Neural progenitor cell (in vitro differentiated cells): ENCODE data around the gene FAIM. TPM values are rescaled to one million over a fixed set of nuclear protein-coding genes. Genes with fewer than 3 reads are reported as not detected.

ENCODE experiments used
- DNase-seq: peaks from one replicate; pipeline ENCODE4 v3.0.0-alpha.2; 2016; ENCODE audit warnings: low spot score
- H2AFZ ChIP-seq: fragments of 200-600 bp; sonication (generic); replicated peaks from 2 replicates; pipeline ENCODE4 v1.6.1; 2016; ENCODE audit warnings: antibody characterized with exemption
- H3F3A ChIP-seq: fragments of 200-600 bp; sonication (generic); 2 replicates; pipeline ENCODE4 v1.6.1; 2016; ENCODE audit warnings: antibody characterized with exemption, low read depth
- H3K27ac ChIP-seq: fragments of 200-600 bp; sonication (generic); 2 replicates; pipeline ENCODE4 v1.5.1; 2016; ENCODE audit warnings: mild to moderate bottlenecking
- H3K27me3 ChIP-seq: fragments of 200-600 bp; sonication (generic); 2 replicates; pipeline ENCODE4 v1.6.1; 2016; ENCODE audit warnings: mild to moderate bottlenecking, moderate library complexity
- H3K36me3 ChIP-seq: fragments of 200-600 bp; sonication (generic); 2 replicates; pipeline ENCODE4 v1.5.1; 2016
- H3K4me1 ChIP-seq: fragments of 200-600 bp; sonication (generic); 2 replicates; pipeline ENCODE4 v1.6.1; 2016; ENCODE audit warnings: mixed run types
- H3K4me2 ChIP-seq: fragments of 200-600 bp; sonication (generic); 2 replicates; pipeline ENCODE4 v1.6.1; 2016
- H3K4me3 ChIP-seq: fragments of 200-600 bp; sonication (generic); 2 replicates; pipeline ENCODE4 v1.5.1; 2016
- H3K79me2 ChIP-seq: fragments of 200-600 bp; sonication (generic); 2 replicates; pipeline ENCODE4 v1.6.1; 2016; ENCODE audit warnings: low read depth
- H3K9ac ChIP-seq: fragments of 200-600 bp; sonication (generic); 2 replicates; pipeline ENCODE4 v1.6.1; 2016
- H3K9me3 ChIP-seq: fragments of 200-600 bp; sonication (generic); 2 replicates; pipeline ENCODE4 v1.5.1; 2016; ENCODE audit warnings: low read depth
- H4K20me1 ChIP-seq: fragments of 200-600 bp; sonication (generic); 2 replicates; pipeline ENCODE4 v1.6.1; 2016; ENCODE audit warnings: low read depth
- H3K27ac Mint-ChIP-seq: 3 replicates; pipeline ENCODE4 v1.8.0; 2021; ENCODE audit warnings: mixed read lengths
- H3K27me3 Mint-ChIP-seq: 2 replicates; pipeline ENCODE4 v1.8.0; 2022; ENCODE audit warnings: low read depth, mild to moderate bottlenecking, inconsistent platforms, moderate library complexity, mixed read lengths; ENCODE audit not compliant: insufficient read depth
- H3K36me3 Mint-ChIP-seq: 3 replicates; pipeline ENCODE4 v1.8.0; 2021; ENCODE audit warnings: mixed read lengths
- H3K4me1 Mint-ChIP-seq: 3 replicates; pipeline ENCODE4 v1.8.0; 2021; ENCODE audit warnings: mixed read lengths
- H3K4me3 Mint-ChIP-seq: 3 replicates; pipeline ENCODE4 v1.8.0; 2021; ENCODE audit warnings: mild to moderate bottlenecking, moderate library complexity, mixed read lengths
- H3K9me3 Mint-ChIP-seq: 3 replicates; pipeline ENCODE4 v1.8.0; 2020; ENCODE audit warnings: mixed read lengths
- CTCF ChIP-seq: fragments of 200-600 bp; sonication (generic); IDR thresholded peaks from 2 replicates; pipeline ENCODE4 v1.5.1; 2017; ENCODE audit warnings: antibody characterized with exemption, mild to moderate bottlenecking
- EZH2 ChIP-seq: fragments of 200-600 bp; sonication (generic); IDR thresholded peaks from 2 replicates; pipeline ENCODE4 v1.6.1; 2017; ENCODE audit warnings: antibody characterized with exemption, mild to moderate bottlenecking, moderate library complexity
- EZH2phosphoT487 ChIP-seq: fragments of 200-600 bp; sonication (generic); IDR thresholded peaks from 2 replicates; pipeline ENCODE4 v1.6.1; 2017; ENCODE audit warnings: antibody characterized with exemption
- total RNA-seq: library from RNA; depleted of rRNA; stranded (reverse); fragments of >200 nt; gene quantifications from 2 replicates; pipeline ENCODE4 v1.2.3, GENCODE V29; 2015; ENCODE audit warnings: low replicate concordance

FAIM gene
- total RNA-seq, 1 donor from 2014 or later: 13.2 TPM

- no peaks in the 10 kb centered on the region for H3K4me1 ChIP-seq
- Mint-ChIP-seq H3K9me3 (no peaks in the 10 kb centered on the region), H3K4me3 (no peak overlapping the region), H3K27ac (no peak overlapping the region), H3K36me3 (no peaks in the 10 kb centered on the region), H3K27me3 (no peaks in the 10 kb centered on the region), H3K4me1 (no peaks in the 10 kb centered on the region)
- no peak overlapping the region for H3K27ac ChIP-seq
- no peak overlapping the region for H3K4me3 ChIP-seq
- no peaks in the 10 kb centered on the region for H3F3A ChIP-seq
- H3K9me3 ChIP-seq: no peaks in the 10 kb centered on the region
- H4K20me1 ChIP-seq: no peaks in the 10 kb centered on the region
- no peak overlapping the region for H3K4me2 ChIP-seq
- no peaks in the 10 kb centered on the region for H3K27me3 ChIP-seq
- H3K79me2 ChIP-seq: no peaks in the 10 kb centered on the region
- DNase-seq: no peak
- TF ChIP-seq CTCF: no peak
- TF ChIP-seq EZH2phosphoT487: no peak
- TF ChIP-seq EZH2: no peak
- no peak overlapping the region for H2AFZ ChIP-seq
- no peaks in the 10 kb centered on the region for H3K36me3 ChIP-seq
- H3K9ac ChIP-seq: no peak overlapping the region
Observed at GRCh38 chr3:138625707-138626365, 17.3 kb downstream of the FAIM start.

GRCh38 chr3:138629526-138629925, 21.0 kb downstream of the FAIM start:
- no peaks in the 10 kb centered on the region for H3K9me3 Mint-ChIP-seq
- TF ChIP-seq EZH2phosphoT487 (no peak), CTCF (no peak), EZH2 (no peak)
- H3K36me3 ChIP-seq: no peaks in the 10 kb centered on the region
- no peaks in the 10 kb centered on the region for H3K4me1 Mint-ChIP-seq
- no peaks in the 10 kb centered on the region for H3K9me3 ChIP-seq
- H3K36me3 Mint-ChIP-seq: no peaks in the 10 kb centered on the region
- H3K27ac ChIP-seq: no peak overlapping the region
- no peak overlapping the region for H3K9ac ChIP-seq
- H3K79me2 ChIP-seq: no peaks in the 10 kb centered on the region
- H3K27me3 Mint-ChIP-seq: no peaks in the 10 kb centered on the region
- no peak for DNase-seq
- H4K20me1 ChIP-seq: no peaks in the 10 kb centered on the region
- H3K4me2 ChIP-seq: no peak overlapping the region
- no peak overlapping the region for H3K27ac Mint-ChIP-seq
- H2AFZ ChIP-seq: no peak overlapping the region
- no peaks in the 10 kb centered on the region for H3K27me3 ChIP-seq
- H3K4me3 Mint-ChIP-seq: no peak overlapping the region
- H3K4me1 ChIP-seq: no peaks in the 10 kb centered on the region
- no peak overlapping the region for H3K4me3 ChIP-seq
- H3F3A ChIP-seq: no peaks in the 10 kb centered on the region

- TF ChIP-seq EZH2 (no peak), EZH2phosphoT487 (no peak), CTCF (no peak)
- no peak overlapping the region for H3K9ac ChIP-seq
- no peak for DNase-seq
- peaks cover 3% of the 10 kb centered on the region for H3K36me3 Mint-ChIP-seq
- no peak overlapping the region for H3K4me2 ChIP-seq
- H4K20me1 ChIP-seq: no peaks in the 10 kb centered on the region
- H3K4me3 ChIP-seq: no peak overlapping the region
- H3K36me3 ChIP-seq: no peaks in the 10 kb centered on the region
- H3K4me3 Mint-ChIP-seq: no peak overlapping the region
- no peak overlapping the region for H3K27ac ChIP-seq
- H3F3A ChIP-seq: no peaks in the 10 kb centered on the region
- no peaks in the 10 kb centered on the region for H3K27me3 ChIP-seq
- peaks cover 14% of the 10 kb centered on the region for H3K9me3 ChIP-seq
- peaks cover 4% of the 10 kb centered on the region for H3K27me3 Mint-ChIP-seq
- H2AFZ ChIP-seq: no peak overlapping the region
- peaks cover 17% of the 10 kb centered on the region for H3K9me3 Mint-ChIP-seq
- no peaks in the 10 kb centered on the region for H3K79me2 ChIP-seq
- no peaks in the 10 kb centered on the region for H3K4me1 Mint-ChIP-seq
- H3K4me1 ChIP-seq: no peaks in the 10 kb centered on the region
- no peak overlapping the region for H3K27ac Mint-ChIP-seq
Observed at GRCh38 chr3:138638641-138639040, 30.1 kb downstream of the FAIM start.
